ENCODE data around the gene CCDC14.
"Not testable (repeated sequence)": the region's sequence is repeated elsewhere in the genome, so short reads cannot be mapped to it uniquely, and the experiment has no call there.

Gene CCDC14

DNA sequence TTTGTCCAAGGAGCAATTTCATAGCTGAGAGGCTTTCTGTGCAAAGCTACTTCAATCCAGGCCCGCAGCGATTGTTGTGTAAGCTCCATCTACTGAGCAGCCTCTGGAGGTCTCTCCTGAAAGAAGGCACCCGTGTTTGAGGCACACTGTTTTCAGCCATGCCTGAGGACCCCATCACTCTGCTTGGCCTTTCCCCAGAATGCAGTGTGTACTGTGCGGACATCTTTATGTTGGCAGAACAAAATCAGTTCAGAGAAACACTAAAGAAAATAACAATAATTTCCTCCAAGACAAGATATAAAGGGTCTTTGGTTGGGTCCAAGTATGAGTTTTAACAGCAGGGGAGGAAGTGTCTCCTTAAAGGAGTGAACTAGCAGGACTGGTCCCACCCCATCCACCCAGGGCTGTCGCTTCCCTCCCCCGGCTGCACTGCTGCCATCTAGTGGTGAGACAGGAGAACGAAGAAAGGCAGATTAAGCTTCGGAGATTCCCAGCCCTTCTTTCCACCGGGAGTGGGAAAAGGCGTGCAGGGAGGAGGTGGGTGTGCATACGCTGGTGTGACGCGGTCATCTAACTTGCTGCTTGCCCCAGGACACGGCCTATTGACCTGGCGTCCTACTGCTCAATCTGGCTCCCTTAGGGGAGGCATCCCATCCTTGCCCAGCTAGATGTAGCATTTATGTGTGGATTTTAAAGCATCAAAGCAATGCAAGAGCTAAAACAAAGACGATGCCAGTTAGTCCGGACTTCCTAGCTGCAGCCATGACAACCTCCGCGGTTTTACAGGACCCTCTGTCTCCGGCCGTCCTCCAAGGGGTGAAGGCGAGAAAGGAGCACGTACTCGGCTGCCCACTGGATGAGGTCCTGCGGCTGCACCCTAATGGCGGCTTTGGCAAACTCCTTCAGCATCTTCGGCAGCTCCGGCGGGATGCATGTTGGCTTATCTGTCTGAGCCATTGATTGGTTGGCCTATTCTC is 18.8 kb upstream of the CCDC14 start:
- H3K4me1 Mint-ChIP-seq, H3K36me3 Mint-ChIP-seq, H3K9me3 Mint-ChIP-seq, H3K4me3 Mint-ChIP-seq, H3K27ac Mint-ChIP-seq: not testable (repeated sequence)
- CTCF ChIA-PET: interaction anchor here (1.1 to 1.6 kb wide), 2 partner anchors 10 to 19 kb away, joined by 3 to 4 read pairs; partner anchors contain the start of gene CCDC14
- H3K27me3 Mint-ChIP-seq: peaks cover 51% of the 10 kb centered on the region
- DNase-seq: peak; percentile 41

DNA sequence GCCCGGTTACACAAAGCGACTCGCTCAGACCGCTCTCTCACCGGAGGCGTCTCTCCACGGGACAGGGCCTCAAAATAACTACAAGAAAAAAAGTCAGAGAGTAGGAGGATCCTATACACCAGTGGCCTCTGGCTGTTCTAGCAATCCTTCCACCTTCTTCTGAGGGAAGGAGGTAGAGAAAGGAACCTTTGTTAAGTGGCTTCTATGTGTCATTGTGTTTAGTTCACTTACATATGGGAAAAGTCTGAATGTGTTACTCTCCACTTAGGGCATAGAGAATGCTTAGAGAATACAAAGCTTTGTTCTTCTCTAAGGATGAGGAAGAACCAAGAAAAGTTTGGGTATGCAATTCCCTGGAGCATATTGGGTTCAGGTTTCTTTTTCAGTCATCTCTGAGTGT is 15.9 kb upstream of the CCDC14 start:
- H3K9me3 Mint-ChIP-seq, DNase-seq, CTCF ChIA-PET, H3K4me1 Mint-ChIP-seq, H3K36me3 Mint-ChIP-seq, H3K27ac Mint-ChIP-seq, H3K4me3 Mint-ChIP-seq: not testable (repeated sequence)
- H3K27me3 Mint-ChIP-seq: peaks cover 54% of the 10 kb centered on the region

DNA sequence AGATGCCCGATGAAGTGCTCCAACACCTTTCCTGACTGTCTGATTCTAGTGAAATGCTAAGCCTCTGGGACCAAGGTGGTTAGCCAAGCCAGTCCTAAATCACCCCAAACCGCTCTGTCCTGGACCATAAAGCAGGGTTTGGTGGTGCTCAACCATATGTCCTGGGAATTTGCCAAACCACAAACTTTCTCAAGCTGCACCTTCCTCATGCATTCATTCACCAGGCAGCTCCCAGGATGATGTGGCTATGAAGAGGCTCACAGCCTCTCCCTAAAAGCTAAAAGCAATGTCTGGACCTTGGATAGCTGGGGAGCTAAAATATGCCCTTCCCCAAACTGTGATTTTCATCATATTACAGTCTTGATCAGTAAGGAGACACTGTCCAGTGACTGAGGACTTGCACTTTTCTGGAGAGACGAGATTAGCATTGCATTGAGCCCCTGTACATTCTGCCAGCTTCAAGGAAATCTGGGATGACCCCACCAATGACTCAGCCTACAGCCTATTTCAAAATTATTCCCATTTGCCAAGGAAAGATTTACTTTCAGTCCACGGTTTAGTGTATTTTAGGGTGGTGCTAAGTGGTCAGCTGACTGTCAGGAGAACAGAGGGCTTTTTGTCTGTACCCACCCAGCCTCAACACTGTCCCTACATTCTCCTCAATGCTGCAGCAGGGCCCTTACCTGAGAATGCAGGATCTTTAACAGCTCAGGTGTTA is 15.3 kb upstream of the CCDC14 start:
- H3K27ac Mint-ChIP-seq, H3K4me3 Mint-ChIP-seq, H3K36me3 Mint-ChIP-seq, H3K4me1 Mint-ChIP-seq, H3K9me3 Mint-ChIP-seq, DNase-seq, CTCF ChIA-PET: not testable (repeated sequence)
- H3K27me3 Mint-ChIP-seq: peaks cover 51% of the 10 kb centered on the region

DNA sequence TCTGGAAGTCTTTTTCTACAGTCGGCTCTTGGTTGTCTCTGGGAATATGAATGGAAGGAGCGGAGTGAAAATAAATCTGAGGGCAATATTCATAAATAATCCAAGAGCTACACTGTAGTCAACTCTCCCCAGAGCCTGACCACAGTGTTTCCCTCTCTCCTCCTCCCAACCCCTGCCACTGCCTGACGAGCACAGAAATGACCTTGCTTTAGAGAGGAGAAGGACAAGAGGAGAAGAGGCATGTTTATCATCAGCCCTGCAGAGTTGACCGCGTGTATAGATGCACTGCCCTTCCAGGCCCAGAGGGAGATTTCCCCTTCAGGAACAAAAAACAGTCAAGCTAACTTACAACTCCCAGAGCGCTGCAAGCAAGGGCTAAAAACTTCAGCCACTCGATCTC is 14.0 kb upstream of the CCDC14 start:
- H3K4me1 Mint-ChIP-seq, H3K27ac Mint-ChIP-seq, H3K36me3 Mint-ChIP-seq, H3K9me3 Mint-ChIP-seq, DNase-seq, CTCF ChIA-PET, H3K4me3 Mint-ChIP-seq: not testable (repeated sequence)
- H3K27me3 Mint-ChIP-seq: peaks cover 42% of the 10 kb centered on the region

DNA sequence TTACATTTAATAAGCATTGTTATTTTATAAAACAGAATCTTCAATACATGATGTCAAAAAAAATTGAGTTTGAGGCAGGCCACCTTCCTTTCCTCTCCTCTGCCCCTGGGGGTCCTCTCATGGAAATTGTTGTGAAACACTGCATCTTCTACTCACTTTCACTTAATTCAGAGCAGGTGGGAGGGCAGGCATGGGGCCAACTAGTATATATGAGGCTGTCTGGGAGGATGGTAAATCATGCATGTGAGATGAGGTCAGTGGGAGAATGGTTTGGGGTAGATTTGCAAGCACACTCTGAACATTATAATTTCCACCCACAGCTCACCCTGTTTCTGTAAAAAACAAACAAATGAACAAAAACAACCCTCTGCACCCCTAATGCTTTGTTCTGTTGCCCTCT is 10.4 kb upstream of the CCDC14 start:
- peaks cover 39% of the 10 kb centered on the region for H3K27me3 Mint-ChIP-seq
- H3K36me3 Mint-ChIP-seq: no peaks in the 10 kb centered on the region
- H3K4me1 Mint-ChIP-seq: no peaks in the 10 kb centered on the region
- CTCF ChIA-PET: no interaction called here
- H3K27ac Mint-ChIP-seq: no peak overlapping the region
- H3K4me3 Mint-ChIP-seq: no peak overlapping the region
- no peak for DNase-seq
- no peaks in the 10 kb centered on the region for H3K9me3 Mint-ChIP-seq

DNA sequence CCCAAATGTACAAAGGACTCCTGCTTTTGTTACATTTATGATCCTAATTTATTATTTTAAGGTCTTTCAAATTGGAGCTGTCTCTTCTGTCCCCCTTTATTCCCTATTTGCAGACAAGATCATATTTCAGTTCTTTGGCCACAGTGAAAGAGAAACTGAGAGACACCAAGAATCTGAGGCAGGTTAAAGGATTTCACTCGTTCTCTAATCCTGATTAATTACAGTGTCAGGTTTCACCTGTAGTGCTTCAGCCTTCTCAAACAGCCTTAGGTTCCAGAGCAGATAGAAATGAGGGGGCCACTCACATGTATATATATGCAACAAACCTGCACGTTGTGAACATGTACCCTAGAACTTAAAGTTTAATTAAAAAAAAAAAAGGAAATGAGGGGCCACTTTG is 6.2 kb upstream of the CCDC14 start:
- H3K27ac Mint-ChIP-seq, H3K36me3 Mint-ChIP-seq, H3K4me3 Mint-ChIP-seq, H3K9me3 Mint-ChIP-seq, H3K4me1 Mint-ChIP-seq, DNase-seq, CTCF ChIA-PET: not testable (repeated sequence)
- H3K27me3 Mint-ChIP-seq: peaks cover 50% of the 10 kb centered on the region

DNA sequence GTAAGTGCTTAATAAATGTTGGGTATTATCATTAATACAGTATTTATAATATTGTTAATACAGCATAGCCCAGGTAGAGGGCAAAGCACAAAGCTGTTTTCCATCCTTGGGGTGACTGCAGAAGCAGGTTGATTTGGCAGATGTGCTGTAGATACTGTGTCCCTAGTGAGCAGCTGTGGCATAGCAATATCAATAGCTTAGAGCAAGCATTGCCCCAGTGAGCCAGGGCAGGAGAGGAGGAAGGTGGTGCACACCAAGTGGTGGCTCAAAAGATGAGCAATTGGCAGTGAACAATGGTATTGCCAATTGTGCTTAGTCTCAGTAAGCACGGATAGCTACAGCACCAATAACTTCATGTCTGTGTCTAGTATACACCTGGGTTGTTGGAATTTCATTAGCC is 5.8 kb upstream of the CCDC14 start:
- CTCF ChIA-PET, H3K4me1 Mint-ChIP-seq, DNase-seq, H3K4me3 Mint-ChIP-seq, H3K36me3 Mint-ChIP-seq, H3K9me3 Mint-ChIP-seq, H3K27ac Mint-ChIP-seq: not testable (repeated sequence)
- H3K27me3 Mint-ChIP-seq: peaks cover 49% of the 10 kb centered on the region

DNA sequence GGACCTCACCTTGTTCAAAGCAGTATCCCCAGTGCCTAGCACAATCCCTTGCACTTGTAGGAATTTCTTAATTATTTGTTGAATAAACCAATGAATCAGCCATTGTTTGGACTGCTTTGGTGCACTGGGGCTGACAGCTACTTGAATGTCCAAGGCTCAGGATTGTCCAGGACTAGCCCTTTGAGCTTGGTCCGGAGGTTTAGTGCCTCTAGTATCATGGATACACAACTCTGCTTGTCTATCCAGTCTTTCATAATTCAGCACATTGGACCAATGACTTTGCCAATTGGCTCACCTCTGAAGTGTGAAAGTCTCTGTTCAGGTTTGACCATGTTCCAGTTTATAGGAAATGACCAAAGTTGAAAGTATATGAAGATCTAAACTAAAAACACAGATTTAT is 3.8 kb upstream of the CCDC14 start:
- DNase-seq, H3K27ac Mint-ChIP-seq, H3K36me3 Mint-ChIP-seq, H3K9me3 Mint-ChIP-seq, CTCF ChIA-PET, H3K4me3 Mint-ChIP-seq: not testable (repeated sequence)
- peaks cover 13% of the 10 kb centered on the region for H3K4me1 Mint-ChIP-seq
- H3K27me3 Mint-ChIP-seq: peaks cover 56% of the 10 kb centered on the region

DNA sequence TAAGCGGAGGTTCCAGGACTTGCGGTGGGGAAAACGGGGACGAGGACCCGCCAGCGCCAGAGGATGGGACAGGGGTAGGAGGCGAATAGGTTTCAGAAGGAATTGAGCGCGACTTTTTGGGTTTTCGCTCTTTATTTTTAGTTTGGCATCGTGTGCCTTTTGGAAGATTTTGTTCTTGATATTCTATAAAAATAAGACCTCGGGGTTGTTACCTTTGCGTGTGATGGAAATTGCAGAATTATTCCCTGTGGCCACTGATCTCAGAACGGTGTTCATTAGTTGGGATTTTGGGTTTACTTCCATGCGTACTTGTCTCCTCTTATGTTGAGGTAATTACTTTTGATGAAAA is 453 bp upstream of the CCDC14 start:
- CTCF ChIA-PET: interaction anchor here (1.0 kb wide), 1 partner anchor 19 kb away, joined by 4 read pairs; no protein-coding TSS in a partner anchor
- Mint-ChIP-seq H3K27me3 (peaks cover 36% of the 10 kb centered on the region), H3K36me3 (no peaks in the 10 kb centered on the region), H3K4me1 (peaks cover 30% of the 10 kb centered on the region), H3K4me3 (peak overlapping the region; percentile 96), H3K27ac (peak overlapping the region; percentile 94), H3K9me3 (no peaks in the 10 kb centered on the region)
- DNase-seq: no peak

DNA sequence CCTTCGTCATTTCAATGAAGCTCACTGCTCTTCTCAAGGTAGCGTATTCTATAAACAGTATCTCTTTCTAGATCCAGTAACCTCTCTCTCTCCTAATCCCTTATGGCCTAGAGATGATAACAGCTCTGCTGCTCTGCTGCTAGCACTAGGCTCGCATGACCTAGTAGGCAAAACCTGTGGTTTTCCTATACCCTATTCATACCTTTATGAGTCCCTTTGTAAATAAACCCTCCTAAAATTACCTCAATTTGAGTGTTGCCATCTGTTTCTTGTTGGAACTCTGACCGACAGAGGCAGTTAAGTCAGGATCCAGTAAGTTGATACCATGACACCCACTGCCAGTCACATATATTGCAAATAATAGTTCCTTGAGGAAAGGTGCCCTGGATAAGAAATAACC is 7.3 kb downstream of the CCDC14 start:
- peaks cover 9% of the 10 kb centered on the region for H3K4me1 Mint-ChIP-seq

DNA sequence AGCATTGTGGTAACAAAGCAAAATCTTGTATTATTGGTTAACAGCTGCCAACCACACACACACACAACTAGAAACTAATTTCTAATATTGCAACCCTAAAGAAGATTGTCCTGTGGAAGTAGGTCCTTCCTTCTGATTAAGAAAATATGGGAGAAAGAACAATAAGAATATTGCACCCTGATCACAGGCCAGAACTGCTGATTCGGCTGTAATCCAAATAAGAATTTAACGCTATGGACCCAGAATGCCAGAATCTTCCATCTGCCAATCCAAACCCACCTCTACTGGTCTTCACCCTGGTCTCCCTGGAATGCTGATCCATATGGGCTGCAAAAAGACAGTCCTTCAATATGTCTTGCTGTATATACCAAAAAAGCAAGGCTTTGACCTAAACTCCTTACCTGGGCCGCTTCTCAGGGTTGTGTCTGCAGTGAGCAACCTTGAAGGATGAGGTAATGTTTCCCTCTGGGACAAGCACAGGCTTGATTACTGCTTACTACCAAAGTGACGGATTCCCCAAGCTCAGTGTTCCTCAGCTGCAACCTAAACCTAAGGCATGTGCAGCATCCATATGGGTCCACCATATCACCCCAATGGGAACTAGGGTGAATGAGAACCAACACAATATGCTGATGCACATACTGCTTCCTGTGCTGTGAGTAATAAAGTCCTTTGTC is 8.0 kb downstream of the CCDC14 start:
- H3K27ac Mint-ChIP-seq: no peak overlapping the region
- no peaks in the 10 kb centered on the region for H3K9me3 Mint-ChIP-seq
- peaks cover 33% of the 10 kb centered on the region for H3K36me3 Mint-ChIP-seq
- DNase-seq: no peak
- CTCF ChIA-PET: interaction anchor here (0.7 kb wide), 1 partner anchor 11 kb away, joined by 4 read pairs; no protein-coding TSS in a partner anchor
- no peaks in the 10 kb centered on the region for H3K27me3 Mint-ChIP-seq
- peaks cover 3% of the 10 kb centered on the region for H3K4me1 Mint-ChIP-seq
- no peak overlapping the region for H3K4me3 Mint-ChIP-seq

More for the DNA sequence above, 7.3 kb downstream of the CCDC14 start:
- no peak overlapping the region for H3K4me3 Mint-ChIP-seq
- DNase-seq: no peak
- CTCF ChIA-PET: no interaction called here
- peaks cover 30% of the 10 kb centered on the region for H3K36me3 Mint-ChIP-seq
- H3K9me3 Mint-ChIP-seq: no peaks in the 10 kb centered on the region
- H3K27me3 Mint-ChIP-seq: no peaks in the 10 kb centered on the region
- no peak overlapping the region for H3K27ac Mint-ChIP-seq

DNA sequence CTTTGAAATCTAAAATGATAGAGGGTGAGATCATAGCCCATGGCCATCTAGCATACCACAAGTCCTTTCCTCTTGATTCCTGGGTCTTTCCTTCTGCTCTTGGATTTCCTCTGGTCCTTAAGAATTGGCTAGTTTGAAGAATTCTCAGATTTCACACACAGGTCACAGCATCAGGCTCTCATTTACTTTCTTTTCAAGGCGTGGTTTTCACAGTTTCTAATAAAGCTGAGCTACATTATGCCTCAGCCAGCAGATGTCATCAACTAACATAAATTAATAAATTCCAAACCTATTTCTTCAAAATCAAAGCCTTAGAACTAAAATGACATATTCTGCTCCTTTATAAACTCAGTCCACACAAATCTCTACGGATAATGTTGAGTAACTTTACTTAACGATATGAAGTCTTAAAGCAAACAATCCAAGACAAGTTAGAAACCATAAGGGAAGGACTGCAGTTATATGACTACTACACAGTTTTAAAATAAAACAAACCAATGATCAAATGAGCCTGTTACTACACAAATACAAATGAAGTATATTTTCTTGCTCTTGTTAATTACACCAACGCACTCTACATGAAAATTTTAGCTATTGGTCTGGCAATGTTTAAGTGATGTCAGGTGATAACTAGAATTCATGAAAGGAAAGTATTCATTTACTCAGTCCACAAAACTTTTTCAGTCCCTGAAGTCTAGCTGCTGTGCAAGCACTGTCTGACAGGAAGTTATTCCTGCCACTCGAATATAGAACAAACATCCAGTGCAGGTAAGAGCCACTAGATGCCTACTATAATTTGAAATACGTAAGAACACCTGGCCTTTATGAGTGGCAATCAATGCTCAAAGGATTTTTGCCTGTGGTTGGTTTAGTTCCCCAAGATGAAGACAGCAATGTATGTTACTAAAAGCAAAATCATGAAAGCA is 9.2 kb downstream of the CCDC14 start:
- no peak overlapping the region for H3K4me3 Mint-ChIP-seq
- no peaks in the 10 kb centered on the region for H3K27me3 Mint-ChIP-seq
- CTCF ChIA-PET: interaction anchor here (0.7 kb wide), 1 partner anchor 10 kb away, joined by 4 read pairs; no protein-coding TSS in a partner anchor
- no peaks in the 10 kb centered on the region for H3K9me3 Mint-ChIP-seq
- H3K27ac Mint-ChIP-seq: no peak overlapping the region
- H3K4me1 Mint-ChIP-seq: no peaks in the 10 kb centered on the region
- no peak for DNase-seq
- peaks cover 35% of the 10 kb centered on the region for H3K36me3 Mint-ChIP-seq

DNA sequence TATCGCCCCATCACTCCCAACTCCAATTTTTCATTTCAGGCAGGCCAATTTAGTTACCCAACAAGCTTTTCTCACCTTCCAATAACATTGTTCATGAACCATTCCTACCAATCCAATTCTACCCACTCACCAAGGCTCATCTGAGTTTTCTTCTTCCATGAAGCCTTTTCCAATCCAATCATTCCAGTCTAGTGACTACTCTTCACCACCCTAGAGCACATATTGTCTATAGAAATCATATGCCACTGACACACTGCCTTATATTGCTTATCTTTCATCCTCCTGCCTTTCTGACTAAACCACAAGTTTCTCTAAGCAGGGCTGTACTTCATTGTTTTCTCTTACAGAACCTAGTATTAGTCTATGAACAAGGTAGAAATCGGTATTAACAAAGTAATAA is 11.4 kb downstream of the CCDC14 start:
- Mint-ChIP-seq H3K27me3 (no peaks in the 10 kb centered on the region), H3K27ac (no peak overlapping the region)

More for the DNA sequence above, 11.4 kb downstream of the CCDC14 start:
- CTCF ChIA-PET: no interaction called here
- DNase-seq: no peak
- Mint-ChIP-seq H3K9me3 (no peaks in the 10 kb centered on the region), H3K36me3 (peaks cover 30% of the 10 kb centered on the region), H3K4me3 (no peak overlapping the region), H3K4me1 (no peaks in the 10 kb centered on the region)
